Neutrophil (primary cell): ENCODE data around the gene TRPM5.
"Not testable (repeated sequence)": the region's sequence is repeated elsewhere in the genome, so short reads cannot be mapped to it uniquely, and the experiment has no call there.

Experiments
- H3K27ac ChIP-seq: fragments of 200-600 bp; sonication (generic); 2 replicates; pipeline ENCODE4 v1.5.1; 2016; ENCODE audit warnings: mild to moderate bottlenecking, moderate library complexity
- H3K27me3 ChIP-seq: fragments of 200-600 bp; sonication (generic); 2 replicates; pipeline ENCODE4 v1.6.0; 2016; ENCODE audit warnings: mild to moderate bottlenecking
- H3K36me3 ChIP-seq: fragments of 200-600 bp; sonication (generic); 2 replicates; pipeline ENCODE4 v1.5.1; 2017
- H3K4me1 ChIP-seq, 2 experiments: fragments of 200-600 bp in 1 of 2; sonication (generic) in 1 of 2; 1 replicate in 1 of 2; 2 replicates in 1 of 2; pipeline versions ENCODE4 v1.5.1 to v1.6.1; 2013 to 2016; ENCODE audit warnings: low read depth in 1 of 2, low read length in 1 of 2, mild to moderate bottlenecking in 1 of 2, moderate library complexity in 1 of 2; ENCODE audit not compliant: control insufficient read depth in 1 of 2, insufficient read depth in 1 of 2
- H3K4me3 ChIP-seq, 2 experiments: fragments of 200-600 bp in 1 of 2; sonication (generic) in 1 of 2; 1 replicate in 1 of 2; 2 replicates in 1 of 2; pipeline ENCODE4 v1.5.1; 2013 to 2016; ENCODE audit warnings: low read depth in 1 of 2, low read length in 1 of 2, mild to moderate bottlenecking in 1 of 2, moderate library complexity in 1 of 2
- H3K9me3 ChIP-seq: fragments of 200-600 bp; sonication (generic); 2 replicates; pipeline ENCODE4 v1.5.1; 2016
- TF ChIP-seq, protein P1 (sequence below): fragments of 200-600 bp; sonication (generic); IDR thresholded peaks from 2 replicates; pipeline ENCODE4 v1.5.1; 2016; ENCODE audit warnings: antibody characterized with exemption

TRPM5 gene

DNA sequence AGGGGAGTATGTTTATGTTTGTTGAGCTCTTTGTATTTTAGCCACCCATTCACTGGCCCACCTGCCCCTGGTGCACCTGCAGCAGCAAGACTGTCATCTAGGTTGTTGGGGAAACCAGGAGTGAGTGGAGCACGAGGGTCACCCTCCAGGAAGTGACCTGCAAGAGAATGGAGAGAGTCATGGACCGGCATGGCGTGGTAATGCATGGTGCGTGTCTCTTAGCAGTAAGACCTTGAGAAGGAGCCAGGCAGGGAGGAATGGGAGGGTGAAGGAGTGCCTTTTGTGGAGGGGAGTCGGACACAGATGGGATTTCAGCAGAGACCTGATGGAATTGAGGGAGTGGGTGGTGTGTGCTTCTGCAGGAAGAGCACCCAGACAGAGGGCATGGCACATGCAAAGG is 38.4 kb upstream of the TRPM5 start:
- H3K4me1 ChIP-seq = peaks cover 16 to 27% of the 10 kb centered on the region in 2 experiments
- TF ChIP-seq, protein P1, sequence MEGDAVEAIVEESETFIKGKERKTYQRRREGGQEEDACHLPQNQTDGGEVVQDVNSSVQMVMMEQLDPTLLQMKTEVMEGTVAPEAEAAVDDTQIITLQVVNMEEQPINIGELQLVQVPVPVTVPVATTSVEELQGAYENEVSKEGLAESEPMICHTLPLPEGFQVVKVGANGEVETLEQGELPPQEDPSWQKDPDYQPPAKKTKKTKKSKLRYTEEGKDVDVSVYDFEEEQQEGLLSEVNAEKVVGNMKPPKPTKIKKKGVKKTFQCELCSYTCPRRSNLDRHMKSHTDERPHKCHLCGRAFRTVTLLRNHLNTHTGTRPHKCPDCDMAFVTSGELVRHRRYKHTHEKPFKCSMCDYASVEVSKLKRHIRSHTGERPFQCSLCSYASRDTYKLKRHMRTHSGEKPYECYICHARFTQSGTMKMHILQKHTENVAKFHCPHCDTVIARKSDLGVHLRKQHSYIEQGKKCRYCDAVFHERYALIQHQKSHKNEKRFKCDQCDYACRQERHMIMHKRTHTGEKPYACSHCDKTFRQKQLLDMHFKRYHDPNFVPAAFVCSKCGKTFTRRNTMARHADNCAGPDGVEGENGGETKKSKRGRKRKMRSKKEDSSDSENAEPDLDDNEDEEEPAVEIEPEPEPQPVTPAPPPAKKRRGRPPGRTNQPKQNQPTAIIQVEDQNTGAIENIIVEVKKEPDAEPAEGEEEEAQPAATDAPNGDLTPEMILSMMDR = no peak
- H3K36me3 ChIP-seq = no peaks in the 10 kb centered on the region
- H3K9me3 ChIP-seq = no peaks in the 10 kb centered on the region
- H3K27me3 ChIP-seq = no peaks in the 10 kb centered on the region
- H3K27ac ChIP-seq = no peak overlapping the region
- H3K4me3 ChIP-seq = no peak overlapping the region

DNA sequence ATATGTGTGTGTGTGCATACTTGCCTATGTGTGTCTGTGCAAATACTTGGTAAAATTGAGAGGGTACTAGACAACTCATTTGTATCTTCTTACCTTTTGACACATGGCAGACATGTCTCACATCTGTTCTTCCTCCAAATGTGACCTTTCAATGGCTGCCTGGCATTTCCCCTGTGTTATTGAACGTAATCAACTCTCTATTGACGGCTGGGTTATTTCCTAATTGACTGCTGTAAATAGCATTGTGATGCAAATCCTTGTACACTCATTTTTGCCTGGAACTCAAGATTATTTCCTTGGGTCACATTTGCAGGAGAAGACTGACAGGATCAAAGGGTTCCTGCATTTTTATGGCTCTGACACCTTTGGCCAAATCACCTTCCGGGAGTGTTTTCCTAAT is 37.9 kb upstream of the TRPM5 start:
- peaks cover 16 to 27% of the 10 kb centered on the region in 2 experiments for H3K4me1 ChIP-seq
- no peaks in the 10 kb centered on the region for H3K36me3 ChIP-seq
- H3K27ac ChIP-seq = no peak overlapping the region

DNA sequence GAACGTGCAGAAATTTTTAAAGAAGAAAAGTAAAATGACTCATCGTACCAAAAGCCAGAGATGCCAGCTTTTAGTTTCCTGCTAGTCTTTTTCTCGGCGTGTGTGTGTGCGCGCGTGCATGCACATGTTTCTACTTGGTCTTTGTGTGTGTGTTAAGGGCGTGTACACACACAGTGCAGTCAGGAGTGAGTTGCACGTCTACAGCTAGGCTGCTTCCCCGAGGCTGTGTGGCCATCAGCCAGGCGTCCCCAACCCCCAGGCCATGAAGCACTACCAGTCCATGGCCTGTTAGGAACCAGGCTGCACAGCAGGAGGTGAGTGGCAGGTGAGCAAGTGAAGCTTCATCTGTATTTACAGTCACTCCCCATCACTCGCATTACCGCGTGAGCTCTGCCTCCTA is 36.9 kb upstream of the TRPM5 start:
- Histone ChIP-seq H3K27me3 (no peaks in the 10 kb centered on the region), H3K9me3 (no peaks in the 10 kb centered on the region), H3K4me3 (peak overlapping the region in 1 of 2 experiments; percentile 1), H3K27ac (peak overlapping the region; percentile 67), H3K36me3 (no peaks in the 10 kb centered on the region), H3K4me1 (peaks cover 16 to 27% of the 10 kb centered on the region in 2 experiments)
- TF ChIP-seq, protein P1 = no peak

More for the DNA sequence above, 37.9 kb upstream of the TRPM5 start:
- TF ChIP-seq, protein P1 = no peak
- H3K9me3 ChIP-seq = no peaks in the 10 kb centered on the region
- H3K4me3 ChIP-seq = no peak overlapping the region
- H3K27me3 ChIP-seq = no peaks in the 10 kb centered on the region

DNA sequence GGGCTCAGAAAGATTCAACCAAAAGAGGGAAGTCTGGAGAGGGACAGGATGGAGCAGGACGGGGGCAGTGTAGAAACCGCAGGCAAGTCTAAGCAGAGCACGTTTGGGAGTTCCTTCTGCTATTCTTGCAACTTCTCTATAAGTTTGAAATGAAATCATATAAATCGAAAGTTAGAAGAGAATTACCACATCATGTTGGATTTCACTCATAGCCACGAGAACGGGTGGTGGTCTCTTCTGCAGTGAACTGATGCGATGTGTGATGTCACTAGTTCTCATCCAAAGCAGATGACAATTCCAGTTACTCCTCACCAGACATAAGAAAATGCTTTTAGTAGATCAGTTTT is 36.5 kb upstream of the TRPM5 start:
- peak overlapping the region; percentile 67 for H3K27ac ChIP-seq
- H3K9me3 ChIP-seq = no peaks in the 10 kb centered on the region
- TF ChIP-seq, protein P1 = no peak
- no peaks in the 10 kb centered on the region for H3K36me3 ChIP-seq
- H3K4me3 ChIP-seq = peak overlapping the region in 1 of 2 experiments; percentile 1
- no peaks in the 10 kb centered on the region for H3K27me3 ChIP-seq
- peaks cover 16 to 27% of the 10 kb centered on the region in 2 experiments for H3K4me1 ChIP-seq

DNA sequence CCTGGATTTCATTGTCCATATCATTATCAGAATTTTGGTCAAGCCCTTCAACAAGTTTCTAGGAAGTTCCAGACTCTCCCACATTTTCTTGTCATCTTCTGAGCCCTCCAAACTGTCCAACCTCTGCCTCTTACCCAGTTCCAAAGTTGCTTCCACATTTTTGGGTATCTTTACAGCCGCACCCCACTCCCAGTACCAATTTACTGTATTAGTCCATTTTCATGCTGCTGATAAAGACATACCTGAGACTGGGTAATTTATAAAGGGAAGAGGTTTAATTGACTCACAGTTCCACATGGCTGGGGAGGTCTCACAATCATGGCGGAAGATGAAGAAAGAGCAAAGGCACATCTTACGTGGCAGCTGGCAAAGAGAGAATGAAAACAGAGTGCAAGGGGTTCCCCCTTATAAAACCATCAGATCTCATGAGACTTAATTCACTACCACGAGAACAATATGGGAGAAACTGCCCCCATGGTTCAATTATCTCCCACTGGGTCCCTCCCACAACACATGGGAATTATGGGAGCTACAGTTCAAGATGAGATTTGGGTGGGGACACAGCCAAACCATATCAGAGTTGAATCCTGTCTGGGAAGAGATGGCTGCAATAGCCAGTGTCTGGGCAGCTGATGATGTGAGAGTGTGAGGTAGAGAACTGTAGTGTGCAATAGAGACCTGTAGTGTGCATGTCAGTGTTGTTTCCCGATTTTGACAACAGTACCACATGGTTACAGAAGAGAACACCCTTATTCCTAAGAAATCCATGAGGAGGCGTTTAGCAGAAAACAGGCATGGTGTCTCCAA is 36.0 kb upstream of the TRPM5 start:
- not testable (repeated sequence) for H3K36me3 ChIP-seq, H3K4me3 ChIP-seq, H3K27me3 ChIP-seq, H3K9me3 ChIP-seq
- Histone ChIP-seq H3K4me1 (peaks cover 16 to 27% of the 10 kb centered on the region in 2 experiments), H3K27ac (peak overlapping the region; percentile 67)

DNA sequence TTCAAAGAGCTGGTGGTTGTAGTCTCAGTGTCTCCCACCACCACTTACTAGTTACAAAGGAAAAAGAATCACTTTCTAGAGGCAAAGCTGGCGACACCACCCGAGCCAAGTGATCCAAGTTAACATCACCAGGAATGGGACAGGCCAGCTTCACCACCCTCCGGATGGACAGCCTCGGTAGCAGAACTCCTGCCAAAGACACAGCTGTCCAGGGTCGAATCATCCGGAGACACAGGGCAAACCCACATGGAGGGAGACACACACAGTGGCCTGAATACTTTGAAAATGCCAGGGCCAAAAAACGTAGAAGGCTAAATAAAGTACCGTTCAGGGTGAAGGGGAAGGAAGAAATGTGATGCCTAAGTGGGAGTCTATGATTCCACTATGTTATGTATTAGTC is 33.6 kb upstream of the TRPM5 start:
- H3K4me3 ChIP-seq = no peak overlapping the region
- H3K27me3 ChIP-seq = no peaks in the 10 kb centered on the region
- H3K9me3 ChIP-seq = no peaks in the 10 kb centered on the region
- H3K27ac ChIP-seq = no peak overlapping the region
- H3K4me1 ChIP-seq = peaks cover 16 to 27% of the 10 kb centered on the region in 2 experiments
- TF ChIP-seq, protein P1 = no peak
- no peaks in the 10 kb centered on the region for H3K36me3 ChIP-seq
